Measurements from ENCODE around the gene CNDP1.

GRCh38 chr18:74544898-74545297 lies 10.6 kb downstream of the CNDP1 start:
- no peak for TF ChIP-seq POLR2AphosphoS5 (IDR thresholded peaks at IDR 0.05; ENCODE audit: low read depth, low read length)
- no peak for TF ChIP-seq TAF1 (IDR thresholded peaks at IDR 0.05; ENCODE audit: borderline replicate concordance, insufficient read depth, low read length)
- TF ChIP-seq, protein P1, sequence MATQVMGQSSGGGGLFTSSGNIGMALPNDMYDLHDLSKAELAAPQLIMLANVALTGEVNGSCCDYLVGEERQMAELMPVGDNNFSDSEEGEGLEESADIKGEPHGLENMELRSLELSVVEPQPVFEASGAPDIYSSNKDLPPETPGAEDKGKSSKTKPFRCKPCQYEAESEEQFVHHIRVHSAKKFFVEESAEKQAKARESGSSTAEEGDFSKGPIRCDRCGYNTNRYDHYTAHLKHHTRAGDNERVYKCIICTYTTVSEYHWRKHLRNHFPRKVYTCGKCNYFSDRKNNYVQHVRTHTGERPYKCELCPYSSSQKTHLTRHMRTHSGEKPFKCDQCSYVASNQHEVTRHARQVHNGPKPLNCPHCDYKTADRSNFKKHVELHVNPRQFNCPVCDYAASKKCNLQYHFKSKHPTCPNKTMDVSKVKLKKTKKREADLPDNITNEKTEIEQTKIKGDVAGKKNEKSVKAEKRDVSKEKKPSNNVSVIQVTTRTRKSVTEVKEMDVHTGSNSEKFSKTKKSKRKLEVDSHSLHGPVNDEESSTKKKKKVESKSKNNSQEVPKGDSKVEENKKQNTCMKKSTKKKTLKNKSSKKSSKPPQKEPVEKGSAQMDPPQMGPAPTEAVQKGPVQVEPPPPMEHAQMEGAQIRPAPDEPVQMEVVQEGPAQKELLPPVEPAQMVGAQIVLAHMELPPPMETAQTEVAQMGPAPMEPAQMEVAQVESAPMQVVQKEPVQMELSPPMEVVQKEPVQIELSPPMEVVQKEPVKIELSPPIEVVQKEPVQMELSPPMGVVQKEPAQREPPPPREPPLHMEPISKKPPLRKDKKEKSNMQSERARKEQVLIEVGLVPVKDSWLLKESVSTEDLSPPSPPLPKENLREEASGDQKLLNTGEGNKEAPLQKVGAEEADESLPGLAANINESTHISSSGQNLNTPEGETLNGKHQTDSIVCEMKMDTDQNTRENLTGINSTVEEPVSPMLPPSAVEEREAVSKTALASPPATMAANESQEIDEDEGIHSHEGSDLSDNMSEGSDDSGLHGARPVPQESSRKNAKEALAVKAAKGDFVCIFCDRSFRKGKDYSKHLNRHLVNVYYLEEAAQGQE (IDR thresholded peaks at IDR 0.05; ENCODE audit: insufficient read depth in 1 of 2, low read depth in 2 of 2, low read length in 2 of 2), result no peak
- no peak for TF ChIP-seq SIN3A (IDR thresholded peaks at IDR 0.05; ENCODE audit: borderline replicate concordance, insufficient read depth, low read length)

Data from PFSK-1 (cell line).